Left lung (tissue), 10 donors: Measurements from ENCODE around the gene MED14. TPM values are rescaled to one million over a fixed set of nuclear protein-coding genes. Genes with fewer than 3 reads are reported as not detected.
A peak's percentile ranks its signal among the peaks of the same experiment; 100 is the strongest.

Experiments
- ATAC-seq: fragments of 200-7000 bp; cut with Tn5 transposase; one replicate; pipeline ENCODE4 v1.9.1; 2020; ENCODE audit warnings: moderate library complexity
- DNase-seq, 4 donors: peaks; one replicate each; pipeline ENCODE4 v3.0.0-alpha.2; 2013 to 2020
- H3K27ac ChIP-seq, 2 donors: fragments of 200-600 bp; sonication (generic) in 1 of 2; one replicate each; pipeline versions ENCODE4 v1.5.0 to v1.8.0; 2020 to 2021
- H3K27me3 ChIP-seq, 2 donors: fragments of 200-600 bp; sonication (generic) in 1 of 2; one replicate each; pipeline versions ENCODE4 v1.5.0 to v1.8.0; 2020 to 2021
- H3K36me3 ChIP-seq, 2 donors: fragments of 200-600 bp; sonication (generic) in 1 of 2; one replicate each; pipeline versions ENCODE4 v1.5.0 to v1.8.0; 2020 to 2021
- H3K4me1 ChIP-seq, 2 donors: fragments of 200-600 bp; one replicate each; pipeline ENCODE4 v1.8.0; 2021
- H3K4me3 ChIP-seq, 2 donors: fragments of 200-600 bp; sonication (generic) in 1 of 2; one replicate each; pipeline versions ENCODE4 v1.5.0 to v1.8.0; 2020 to 2021; ENCODE audit warnings: mild to moderate bottlenecking in 1 of 2
- H3K9me3 ChIP-seq, 2 donors: fragments of 200-600 bp; sonication (generic) in 1 of 2; one replicate each; pipeline versions ENCODE4 v1.5.0 to v1.8.0; 2020 to 2021
- CTCF ChIP-seq, 2 donors: fragments of 200-600 bp; sonication (generic) in 1 of 2; IDR thresholded peaks; one replicate each; pipeline versions ENCODE4 v1.5.0 to v1.8.0; 2021; ENCODE audit warnings: antibody characterized with exemption in 2 of 2
- intact Hi-C, 2 donors: fragments of 100-400 bp; cut with DNase I; formaldehyde crosslinking; loops; one replicate each; pipeline versions ENCODE4 v1.11.2 to v1.14.2; 2022
- polyA plus RNA-seq, 6 donors: library from polyadenylated mRNA; unstranded; fragments of 120-200 nt; gene quantifications; one replicate each; pipeline ENCODE4 v1.2.1, GENCODE V29; 2013; ENCODE audit not compliant: insufficient read length in 6 of 6
- total RNA-seq, 2 donors: library from RNA; stranded (reverse); fragmentation: NEBNext Ultra II Directional; extraction: Animal tissue kit (Norgen Biotek cat#: 25700); gene quantifications; one replicate each; pipeline ENCODE4 v1.2.1, GENCODE V29; 2021
- donor health status: DM: no; HTN: yes; CAD: no.
- donor health status: DM: no; HTN: no; CAD: no.

The MED14 gene
- total and polyA plus RNA-seq, 8 donors = 44.6 to 67.2 (median 57.1) TPM

- peaks cover 0 to 66% of the 10 kb centered on the region in 2 donors for H3K36me3 ChIP-seq
- H3K27me3 ChIP-seq = peaks cover 0 to 4% of the 10 kb centered on the region in 2 donors
- intact Hi-C loops = no loop called here
- DNase-seq (no peak), ATAC-seq (no peak)
- TF ChIP-seq CTCF (IDR thresholded peaks at IDR 0.05) = no peak
- H3K9me3 ChIP-seq = no peaks in the 10 kb centered on the region
- no peak overlapping the region for H3K27ac ChIP-seq
- no peaks in the 10 kb centered on the region for H3K4me1 ChIP-seq
- H3K4me3 ChIP-seq = no peak overlapping the region
Observed at GRCh38 chrX:40628506-40628905, 106.8 kb downstream of the MED14 start.

DNA sequence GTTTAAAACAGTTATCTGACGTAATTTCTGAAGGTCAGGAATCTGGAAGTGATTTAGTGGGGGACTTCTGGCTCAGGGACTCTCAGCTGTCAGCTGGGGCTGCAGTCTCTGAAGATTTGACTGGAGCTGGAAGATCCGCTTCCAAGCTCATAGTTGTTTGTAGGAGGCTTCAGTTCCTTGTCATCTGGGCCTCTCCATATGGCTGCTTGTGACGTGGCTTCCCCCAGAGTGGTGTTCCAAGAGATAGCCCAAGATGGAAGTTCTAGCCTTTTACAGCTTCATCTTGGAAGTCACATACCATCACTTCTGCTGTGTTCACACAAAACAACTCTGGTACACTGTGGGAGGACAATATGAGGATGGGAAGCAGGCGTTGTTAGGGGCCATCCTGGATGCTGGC, 110.0 kb downstream of the MED14 start:
- no peak for DNase-seq
- no peak for ATAC-seq
- H3K27me3 ChIP-seq = peaks cover 0 to 4% of the 10 kb centered on the region in 2 donors
- H3K36me3 ChIP-seq = peaks cover 0 to 36% of the 10 kb centered on the region in 2 donors
- no peaks in the 10 kb centered on the region for H3K4me1 ChIP-seq
- intact Hi-C loops = no loop called here
- no peak overlapping the region for H3K4me3 ChIP-seq
- no peak overlapping the region for H3K27ac ChIP-seq
- H3K9me3 ChIP-seq = no peaks in the 10 kb centered on the region
- TF ChIP-seq CTCF (IDR thresholded peaks at IDR 0.05) = no peak

- H3K36me3 ChIP-seq = peaks cover 0 to 20% of the 10 kb centered on the region in 2 donors
- no peak for TF ChIP-seq CTCF (IDR thresholded peaks at IDR 0.05)
- H3K4me3 ChIP-seq = no peak overlapping the region
- ATAC-seq (no peak), DNase-seq (peak in 1 of 4 donors; percentile 65)
- H3K9me3 ChIP-seq = no peaks in the 10 kb centered on the region
- intact Hi-C loops = no loop called here
- peaks cover 0 to 4% of the 10 kb centered on the region in 2 donors for H3K27me3 ChIP-seq
- H3K4me1 ChIP-seq = no peaks in the 10 kb centered on the region
- H3K27ac ChIP-seq = no peak overlapping the region
Observed at GRCh38 chrX:40623665-40624064, 111.7 kb downstream of the MED14 start.

DNA sequence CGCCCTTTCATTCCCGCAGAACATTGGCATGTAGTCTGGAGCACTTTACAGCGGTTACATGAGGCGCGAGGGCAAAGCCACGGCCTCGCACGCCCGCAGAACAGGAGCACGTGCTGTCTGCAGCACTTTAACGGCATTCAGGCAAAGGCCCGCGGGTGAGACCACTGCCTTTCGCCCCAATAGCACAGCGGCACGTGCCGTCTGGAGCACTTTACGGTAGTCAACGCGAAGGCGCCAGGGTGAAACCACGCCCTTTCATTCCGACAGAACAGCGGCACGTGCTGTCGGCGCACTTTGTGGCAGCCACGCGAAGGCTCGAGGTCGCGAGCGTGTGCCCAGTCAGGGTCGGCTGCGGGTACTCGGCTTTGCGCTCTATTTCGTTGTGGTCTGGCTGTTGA, 112.2 kb downstream of the MED14 start, which contains the start of gene MPC1L:
Gene MPC1L (plus strand): TSS at position 290 of the 398 bp plus-strand sequence. CDS start 138 bp downstream, outside the sequence.
- no peaks in the 10 kb centered on the region for H3K9me3 ChIP-seq
- peaks cover 0 to 14% of the 10 kb centered on the region in 2 donors for H3K36me3 ChIP-seq
- DNase-seq = peak in 1 of 4 donors; percentile 65
- H3K27me3 ChIP-seq = peaks cover 0 to 4% of the 10 kb centered on the region in 2 donors
- H3K4me3 ChIP-seq = no peak within 1 kb of the TSS
- no peak within 1 kb of the TSS for H3K27ac ChIP-seq
- intact Hi-C loops = no loop called here
- H3K4me1 ChIP-seq = no peaks in the 10 kb centered on the region
- ATAC-seq = no peak
- no peak for TF ChIP-seq CTCF (IDR thresholded peaks at IDR 0.05)

GRCh38 chrX:40622479-40623138, 112.7 kb downstream of the MED14 start:
- TF ChIP-seq CTCF (IDR thresholded peaks at IDR 0.05) = no peak
- Histone ChIP-seq H3K4me3 (no peak overlapping the region), H3K27ac (no peak overlapping the region), H3K4me1 (no peaks in the 10 kb centered on the region), H3K9me3 (no peaks in the 10 kb centered on the region), H3K27me3 (peaks cover 0 to 4% of the 10 kb centered on the region in 2 donors), H3K36me3 (peaks cover 0 to 9% of the 10 kb centered on the region in 2 donors)
- ATAC-seq (no peak), DNase-seq (no peak)
- intact Hi-C loops = no loop called here
